Activated CD8-positive, alpha-beta T cell treated with anti-CD3 and anti-CD28 coated beads for 36 hours (primary cell): Measurements from ENCODE around the gene JAK3. TPM values are rescaled to one million over a fixed set of nuclear protein-coding genes. Genes with fewer than 3 reads are reported as not detected.

Source experiments
- ATAC-seq: fragments of 200-7000 bp; cut with Tn5 transposase; one replicate; pipeline ENCODE4 v1.10.0; 2021; ENCODE audit warnings: mild to moderate bottlenecking, moderate library complexity
- CTCF ChIA-PET: fragments of 350-600 bp; sonication (Branson Sonifier 250); formaldehyde crosslinking; loops from one replicate; lab custom pipeline; 2021; ENCODE audit warnings: antibody characterized with exemption; lab: Charles Lee
- POLR2A ChIA-PET: fragments of 350-600 bp; sonication (Branson Sonifier 250); formaldehyde crosslinking; loops from one replicate; lab custom pipeline; 2021; ENCODE audit warnings: antibody characterized with exemption; lab: Charles Lee
- DNase-seq: peaks from one replicate; pipeline ENCODE4 v3.0.0-alpha.2; 2020
- H3K27ac Mint-ChIP-seq: one replicate; pipeline ENCODE4 v1.8.0; 2021; ENCODE audit warnings: mild to moderate bottlenecking, mixed read lengths
- H3K27me3 Mint-ChIP-seq: one replicate; pipeline ENCODE4 v1.8.0; 2021; ENCODE audit warnings: mixed read lengths
- H3K36me3 Mint-ChIP-seq: one replicate; pipeline ENCODE4 v1.8.0; 2021; ENCODE audit warnings: low read depth, mixed read lengths
- H3K4me1 Mint-ChIP-seq: one replicate; pipeline ENCODE4 v1.8.0; 2021; ENCODE audit warnings: low read depth, mixed read lengths
- H3K4me3 Mint-ChIP-seq: one replicate; pipeline ENCODE4 v1.8.0; 2021; ENCODE audit warnings: mild to moderate bottlenecking, moderate library complexity, mixed read lengths
- H3K9me3 Mint-ChIP-seq: one replicate; pipeline ENCODE4 v1.8.0; 2021; ENCODE audit warnings: mixed read lengths
- CTCF ChIP-seq: fragments of 200-600 bp; IDR thresholded peaks from one replicate; pipeline ENCODE4 v1.8.0; 2022; ENCODE audit warnings: antibody characterized with exemption, mild to moderate bottlenecking
- intact Hi-C: fragments of 100-400 bp; cut with micrococcal nuclease; formaldehyde crosslinking; loops from one replicate; pipeline ENCODE4 v1.10.0; 2022
- total RNA-seq, 2 experiments: library from RNA; stranded (reverse); gene quantifications; one replicate each; pipeline ENCODE4 v1.2.3, GENCODE V29; 2021

JAK3 gene
- total RNA-seq, 2 experiments from 2014 or later: 120 to 126 TPM

- CTCF ChIA-PET: interaction anchor here (1.1 to 11.7 kb wide), 3 partner anchors 16 to 197 kb away, joined by 3 to 194 read pairs (median 3); partner anchors contain the start of gene CCDC124
- DNase-seq: no peak
- no peak for TF ChIP-seq CTCF
- POLR2A ChIA-PET: interaction anchor here (0.8 to 8.7 kb wide), 12 partner anchors 9 to 456 kb away, joined by 3 to 143 read pairs (median 4); partner anchors contain the start of genes BST2, CCDC124, JAK3 and SLC5A5
- Mint-ChIP-seq H3K27me3 (no peaks in the 10 kb centered on the region), H3K4me1 (peaks cover 28% of the 10 kb centered on the region), H3K9me3 (no peaks in the 10 kb centered on the region), H3K4me3 (peak overlapping the region; percentile 82), H3K36me3 (peaks cover 51% of the 10 kb centered on the region), H3K27ac (peak overlapping the region; percentile 97)
- intact Hi-C loops: no loop called here
- ATAC-seq: no peak
These were observed 14.0 kb upstream of the JAK3 start for GRCh38 chr19:17861542-17862402.

GRCh38 chr19:17860993-17861360, 13.2 kb upstream of the JAK3 start:
- H3K9me3 Mint-ChIP-seq: no peaks in the 10 kb centered on the region
- H3K27me3 Mint-ChIP-seq: no peaks in the 10 kb centered on the region
- H3K4me1 Mint-ChIP-seq: peaks cover 28% of the 10 kb centered on the region
- ATAC-seq (no peak), DNase-seq (no peak)
- peak overlapping the region; percentile 82 for H3K4me3 Mint-ChIP-seq
- no peak for TF ChIP-seq CTCF
- POLR2A ChIA-PET: interaction anchor here (0.7 to 8.7 kb wide), 20 partner anchors 10 to 455 kb away, joined by 3 to 143 read pairs (median 4); partner anchors contain the start of genes BST2, CCDC124, FCHO1 and JAK3
- peaks cover 51% of the 10 kb centered on the region for H3K36me3 Mint-ChIP-seq
- H3K27ac Mint-ChIP-seq: peak overlapping the region; percentile 97
- intact Hi-C loops: no loop called here
- CTCF ChIA-PET: interaction anchor here (0.7 to 11.7 kb wide), 5 partner anchors 11 to 136 kb away, joined by 3 to 194 read pairs (median 4); partner anchors contain the start of genes CCDC124 and SLC5A5

- TF ChIP-seq CTCF: no peak
- CTCF ChIA-PET: interaction anchor here (0.6 to 11.7 kb wide), 7 partner anchors 11 to 136 kb away, joined by 3 to 194 read pairs (median 4); partner anchors contain the start of genes CCDC124 and SLC5A5
- Mint-ChIP-seq H3K4me3 (peak overlapping the region; percentile 82), H3K27me3 (no peaks in the 10 kb centered on the region), H3K36me3 (peaks cover 51% of the 10 kb centered on the region), H3K4me1 (peaks cover 30% of the 10 kb centered on the region), H3K9me3 (no peaks in the 10 kb centered on the region), H3K27ac (peak overlapping the region; percentile 97)
- DNase-seq: no peak
- no peak for ATAC-seq
- POLR2A ChIA-PET: interaction anchor here (0.7 to 8.7 kb wide), 26 partner anchors 10 to 455 kb away, joined by 3 to 143 read pairs (median 4); partner anchors contain the start of genes BST2, CCDC124, FCHO1 and JAK3
- intact Hi-C loops: no loop called here
These were observed 12.7 kb upstream of the JAK3 start for GRCh38 chr19:17860331-17860992.

GRCh38 chr19:17859533-17860330, 11.9 kb upstream of the JAK3 start, which contains the start of gene RPL18A:
Gene RPL18A (plus strand): TSS chr19:17859910. CDS start chr19:17859957, 47 bp downstream.
- POLR2A ChIA-PET: interaction anchor here (0.7 to 8.7 kb wide), 32 partner anchors 11 to 455 kb away, joined by 3 to 143 read pairs (median 4); partner anchors contain the start of genes BST2, CCDC124, FCHO1 and JAK3

More at GRCh38 chr19:17859533-17860330, 11.9 kb upstream of the JAK3 start, which contains the start of gene RPL18A:
- H3K4me3 Mint-ChIP-seq: peak within 1 kb of the TSS; percentile 82
- intact Hi-C loops: loop anchor here (2.0 to 10.0 kb wide), 4 partner anchors 65 to 157 kb away; partner anchors contain the start of genes B3GNT3 and CCDC124
- H3K36me3 Mint-ChIP-seq: peaks cover 47% of the 10 kb centered on the region
- H3K9me3 Mint-ChIP-seq: no peaks in the 10 kb centered on the region
- H3K4me1 Mint-ChIP-seq: peaks cover 30% of the 10 kb centered on the region
- CTCF ChIA-PET: interaction anchor here (0.6 to 11.7 kb wide), 26 partner anchors 8 to 364 kb away, joined by 3 to 194 read pairs (median 3); partner anchors contain the start of genes CCDC124, JAK3 and SLC5A5
- peak; percentile 99 for DNase-seq
- peak; percentile 79 for TF ChIP-seq CTCF
- H3K27me3 Mint-ChIP-seq: no peaks in the 10 kb centered on the region
- peak within 1 kb of the TSS; percentile 97 for H3K27ac Mint-ChIP-seq
- ATAC-seq: peak; percentile 94
